ENCODE measurements around the gene TP53RK. TPM values are rescaled to one million over a fixed set of nuclear protein-coding genes. Genes with fewer than 3 reads are reported as not detected.

TP53RK gene
- total and polyA plus RNA-seq, 7 donors = 8.4 to 24.4 (median 10.2) TPM

GRCh38 chr20:46635514-46636136 lies 53.6 kb downstream of the TP53RK start:
- no peak for TF ChIP-seq POLR2AphosphoS5 (IDR thresholded peaks at IDR 0.05)
- TF ChIP-seq POLR2A (IDR thresholded peaks at IDR 0.05) = no peak
- no peak for TF ChIP-seq EP300 (IDR thresholded peaks at IDR 0.05)
- TF ChIP-seq CTCF (IDR thresholded peaks at IDR 0.05) = no peak
- WGBS, 2 donors = 61 to 76% methylated on average over 5 of the region's 5 CpGs
- Histone ChIP-seq H3K9me3 (no peaks in the 10 kb centered on the region), H3K4me1 (no peaks in the 10 kb centered on the region), H3K4me3 (no peak overlapping the region), H3K36me3 (no peaks in the 10 kb centered on the region), H3K27me3 (no peaks in the 10 kb centered on the region), H3K27ac (no peak overlapping the region)
- DNase-seq = no peak
- intact Hi-C loops (cut with DNase I) = no loop called here

GRCh38 chr20:46634528-46634927 lies 54.7 kb downstream of the TP53RK start:
- H3K4me3 ChIP-seq = no peak overlapping the region
- no peak overlapping the region for H3K27ac ChIP-seq
- peaks cover 0 to 6% (median 0%) of the 10 kb centered on the region in 4 donors for H3K9me3 ChIP-seq
- no peak for DNase-seq
- H3K27me3 ChIP-seq = no peaks in the 10 kb centered on the region
- H3K36me3 ChIP-seq = no peaks in the 10 kb centered on the region
- intact Hi-C loops (cut with DNase I) = no loop called here
- TF ChIP-seq EP300 (IDR thresholded peaks at IDR 0.05) = no peak
- no peak for TF ChIP-seq POLR2AphosphoS5 (IDR thresholded peaks at IDR 0.05)
- TF ChIP-seq CTCF (IDR thresholded peaks at IDR 0.05) = no peak
- TF ChIP-seq POLR2A (IDR thresholded peaks at IDR 0.05) = no peak
- WGBS, 2 donors = 57 to 81% methylated on average over 6 of the region's 6 CpGs
- no peaks in the 10 kb centered on the region for H3K4me1 ChIP-seq

Other genes starting within 250 kb of the TP53RK start
- gene ZNF334, start 175.9 kb downstream of the TP53RK start, total RNA-seq = 1 to 10 TPM; 2.6 to 6.6 (median 4.4) TPM
- gene ZNF334, start 175.9 kb downstream of the TP53RK start, polyA plus RNA-seq = 1 to 10 TPM in 1 of 3 donors, under 1 TPM in 2; 0.46 to 2.4 (median 0.60) TPM
- gene OCSTAMP, start 138.8 kb downstream of the TP53RK start, total RNA-seq = not detected
- not detected for gene OCSTAMP, start 138.8 kb downstream of the TP53RK start, polyA plus RNA-seq
- 1 to 10 TPM in 3 of 4 donors, under 1 TPM in 1; 0.49 to 4.2 (median 1.8) TPM for gene SLC13A3, start 38.0 kb downstream of the TP53RK start, total RNA-seq
- under 1 TPM in 1 of 3 donors, not detected in 2; 0.48 TPM for gene SLC13A3, start 38.0 kb downstream of the TP53RK start, polyA plus RNA-seq
- gene SLC2A10, start 20.2 kb upstream of the TP53RK start, total RNA-seq = 10 to 100 TPM in 1 of 4 donors, 1 to 10 TPM in 3; 6.4 to 18.8 (median 8.8) TPM
- 10 to 100 TPM in 2 of 3 donors, 1 to 10 TPM in 1; 8.6 to 28.2 (median 10.9) TPM for gene SLC2A10, start 20.2 kb upstream of the TP53RK start, polyA plus RNA-seq
- 1 to 10 TPM; 1.2 to 3.3 (median 2.6) TPM for gene EYA2, start 205.4 kb upstream of the TP53RK start, total RNA-seq
- gene EYA2, start 205.4 kb upstream of the TP53RK start, polyA plus RNA-seq = 10 to 100 TPM in 1 of 3 donors, 1 to 10 TPM in 2; 5.4 to 11.8 (median 6.1) TPM